GM23338 (cell line): Measurements from ENCODE around the gene CUX1. TPM values are rescaled to one million over a fixed set of nuclear protein-coding genes. Genes with fewer than 3 reads are reported as not detected.

ENCODE experiments used
- ATAC-seq: fragments of 200-7000 bp; cut with Tn5 transposase; 3 replicates; pipeline ENCODE4 v1.9.1; 2020
- DNase-seq: peaks from one replicate; pipeline ENCODE4 v3.0.0-alpha.2; 2015; ENCODE audit warnings: low spot score
- H2AFZ ChIP-seq: fragments of 200-600 bp; sonication (generic); 2 replicates; pipeline ENCODE4 v1.8.0; 2016; ENCODE audit warnings: antibody characterized with exemption, mild to moderate bottlenecking, moderate library complexity
- H3F3A ChIP-seq: fragments of 200-600 bp; sonication (generic); replicated peaks from 2 replicates; pipeline ENCODE4 v1.8.0; 2017; ENCODE audit warnings: antibody characterized with exemption, mixed run types, low read depth
- H3K27ac ChIP-seq: fragments of 200-600 bp; sonication (generic); 2 replicates; pipeline ENCODE4 v1.6.1; 2016; ENCODE audit warnings: low read depth
- H3K27me3 ChIP-seq: fragments of 200-600 bp; sonication (generic); 2 replicates; pipeline ENCODE4 v1.8.0; 2016; ENCODE audit warnings: mild to moderate bottlenecking, mixed run types, moderate library complexity; ENCODE audit not compliant: insufficient read depth
- H3K36me3 ChIP-seq: fragments of 200-600 bp; sonication (generic); 2 replicates; pipeline ENCODE4 v1.8.0; 2016; ENCODE audit warnings: mild to moderate bottlenecking; ENCODE audit not compliant: insufficient read depth
- H3K4me1 ChIP-seq: fragments of 200-600 bp; sonication (generic); 2 replicates; pipeline ENCODE4 v1.8.0; 2016; ENCODE audit warnings: mild to moderate bottlenecking, moderate library complexity; ENCODE audit not compliant: insufficient read depth
- H3K4me2 ChIP-seq: fragments of 200-600 bp; sonication (generic); 2 replicates; pipeline ENCODE4 v1.7.1; 2017; ENCODE audit warnings: mixed run types
- H3K4me3 ChIP-seq: fragments of 200-600 bp; sonication (generic); 2 replicates; pipeline ENCODE4 v1.6.1; 2016; ENCODE audit warnings: mixed run types
- H3K79me2 ChIP-seq: fragments of 200-600 bp; sonication (generic); replicated peaks from 2 replicates; pipeline ENCODE4 v1.8.0; 2017; ENCODE audit warnings: mild to moderate bottlenecking; ENCODE audit not compliant: insufficient read depth
- H3K9me2 ChIP-seq: fragments of 200-600 bp; sonication (generic); 2 replicates; pipeline ENCODE4 v1.8.0; 2017; ENCODE audit not compliant: insufficient read depth
- H4K20me1 ChIP-seq: fragments of 200-600 bp; sonication (generic); replicated peaks from 2 replicates; pipeline ENCODE4 v1.8.0; 2017; ENCODE audit warnings: mild to moderate bottlenecking; ENCODE audit not compliant: insufficient read depth
- H3K27ac Mint-ChIP-seq: 2 replicates; pipeline ENCODE4 v1.8.0; 2020; ENCODE audit warnings: inconsistent platforms, mild to moderate bottlenecking, moderate library complexity, mixed read lengths
- H3K27me3 Mint-ChIP-seq: 3 replicates; pipeline ENCODE4 v1.8.0; 2022; ENCODE audit warnings: low read depth, mild to moderate bottlenecking, moderate library complexity, mixed read lengths, inconsistent platforms; ENCODE audit not compliant: insufficient read depth, poor library complexity
- H3K36me3 Mint-ChIP-seq: 3 replicates; pipeline ENCODE4 v1.8.0; 2021; ENCODE audit warnings: low read depth, mild to moderate bottlenecking, inconsistent platforms, moderate library complexity, mixed read lengths
- H3K4me1 Mint-ChIP-seq: 3 replicates; pipeline ENCODE4 v1.8.0; 2020; ENCODE audit warnings: mild to moderate bottlenecking, inconsistent platforms, mixed read lengths
- H3K4me3 Mint-ChIP-seq: 3 replicates; pipeline ENCODE4 v1.8.0; 2021; ENCODE audit warnings: moderate library complexity, mild to moderate bottlenecking, inconsistent platforms, mixed read lengths
- H3K9me3 Mint-ChIP-seq: 3 replicates; pipeline ENCODE4 v1.8.0; 2020; ENCODE audit warnings: moderate library complexity, mild to moderate bottlenecking, inconsistent platforms, mixed read lengths
- CREB1 ChIP-seq: fragments of 250-450 bp; sonication (Bioruptor Pico); IDR thresholded peaks from 2 replicates; pipeline ENCODE4 v1.5.0; 2020; ENCODE audit warnings: low read depth, mild to moderate bottlenecking, moderate library complexity
- CTCF ChIP-seq, 2 experiments: fragments of 200-600 bp in 1 of 2; sonication (generic) in 1 of 2; conservative IDR thresholded peaks; 2 replicates each; pipeline versions ENCODE4 v1.5.1 to v1.6.1; 2016 to 2017; ENCODE audit warnings: antibody characterized with exemption in 2 of 2, low read depth in 2 of 2, mild to moderate bottlenecking in 2 of 2, moderate library complexity in 1 of 2
- EZH2phosphoT487 ChIP-seq: fragments of 200-600 bp; sonication (generic); IDR thresholded peaks from one replicate; pipeline ENCODE4 v1.8.1; 2018; ENCODE audit warnings: antibody characterized with exemption; ENCODE audit not compliant: unreplicated experiment
- NANOG ChIP-seq: IDR thresholded peaks from 2 replicates; pipeline ENCODE4 v1.6.1; 2016; ENCODE audit warnings: antibody characterized with exemption, borderline replicate concordance
- POLR2AphosphoS5 ChIP-seq: IDR thresholded peaks from 2 replicates; pipeline ENCODE4 v1.6.1; 2016; ENCODE audit warnings: antibody characterized with exemption, low read depth
- ZNF114 ChIP-seq: fragments of 250-450 bp; sonication (Bioruptor Pico); IDR thresholded peaks from 2 replicates; pipeline ENCODE4 v1.5.0; 2020; ENCODE audit warnings: mild to moderate bottlenecking, moderate library complexity
- polyA plus RNA-seq: library from polyadenylated mRNA; unstranded; fragments of >200 nt; fragmentation: Nextera tagmentation; extraction: Ambion mirVana; gene quantifications from 2 replicates; pipeline ENCODE4 v1.2.1, GENCODE V29; 2016
- total RNA-seq: library from RNA; depleted of rRNA; stranded (reverse); fragments of >200 nt; shearing (Covaris generic); gene quantifications from 2 replicates; pipeline ENCODE4 v1.2.3, GENCODE V29; 2014
- TF ChIP-seq, protein P1 (sequence below): fragments of 250-450 bp; sonication (Bioruptor Pico); IDR thresholded peaks from 2 replicates; pipeline ENCODE4 v1.5.0; 2020; ENCODE audit warnings: mild to moderate bottlenecking, moderate library complexity
- TF ChIP-seq, protein P2 (sequence below): IDR thresholded peaks from one replicate; pipeline ENCODE4 v1.6.1; 2018; ENCODE audit warnings: antibody characterized with exemption; ENCODE audit not compliant: unreplicated experiment

The CUX1 gene
- total and polyA plus RNA-seq, 2 experiments from 2014 or later = 49.9 to 64.0 TPM

DNA sequence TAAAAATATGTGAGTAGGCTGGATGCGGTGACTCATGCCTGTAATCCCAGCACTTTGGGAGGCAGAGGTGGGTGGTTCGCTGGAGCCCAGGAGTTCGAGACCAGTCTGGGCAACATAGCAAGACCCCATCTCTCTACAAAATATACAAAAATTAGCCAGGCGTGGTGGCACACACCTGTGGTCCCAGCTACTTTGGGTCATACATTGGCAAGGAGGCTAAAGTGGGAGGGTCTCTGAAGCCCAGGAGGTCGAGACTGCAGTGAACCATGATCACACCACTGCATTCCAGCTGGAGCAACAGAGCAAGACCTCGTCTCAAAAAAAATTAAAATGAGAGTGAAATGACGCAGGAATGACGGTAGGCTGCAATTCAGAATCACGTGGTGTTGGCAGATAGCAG, 404.5 kb downstream of the CUX1 start:
- no peaks in the 10 kb centered on the region for H3F3A ChIP-seq
- H3K4me3 Mint-ChIP-seq = no peak overlapping the region
- no peak overlapping the region for H3K4me2 ChIP-seq
- H3K36me3 ChIP-seq = no peaks in the 10 kb centered on the region
- no peak overlapping the region for H3K27ac Mint-ChIP-seq
- H4K20me1 ChIP-seq = no peaks in the 10 kb centered on the region; the same call in 1 of the 2 replicates
- no peak for TF ChIP-seq ZNF114 (CRISPR knock-in tag)
- TF ChIP-seq, protein P1, sequence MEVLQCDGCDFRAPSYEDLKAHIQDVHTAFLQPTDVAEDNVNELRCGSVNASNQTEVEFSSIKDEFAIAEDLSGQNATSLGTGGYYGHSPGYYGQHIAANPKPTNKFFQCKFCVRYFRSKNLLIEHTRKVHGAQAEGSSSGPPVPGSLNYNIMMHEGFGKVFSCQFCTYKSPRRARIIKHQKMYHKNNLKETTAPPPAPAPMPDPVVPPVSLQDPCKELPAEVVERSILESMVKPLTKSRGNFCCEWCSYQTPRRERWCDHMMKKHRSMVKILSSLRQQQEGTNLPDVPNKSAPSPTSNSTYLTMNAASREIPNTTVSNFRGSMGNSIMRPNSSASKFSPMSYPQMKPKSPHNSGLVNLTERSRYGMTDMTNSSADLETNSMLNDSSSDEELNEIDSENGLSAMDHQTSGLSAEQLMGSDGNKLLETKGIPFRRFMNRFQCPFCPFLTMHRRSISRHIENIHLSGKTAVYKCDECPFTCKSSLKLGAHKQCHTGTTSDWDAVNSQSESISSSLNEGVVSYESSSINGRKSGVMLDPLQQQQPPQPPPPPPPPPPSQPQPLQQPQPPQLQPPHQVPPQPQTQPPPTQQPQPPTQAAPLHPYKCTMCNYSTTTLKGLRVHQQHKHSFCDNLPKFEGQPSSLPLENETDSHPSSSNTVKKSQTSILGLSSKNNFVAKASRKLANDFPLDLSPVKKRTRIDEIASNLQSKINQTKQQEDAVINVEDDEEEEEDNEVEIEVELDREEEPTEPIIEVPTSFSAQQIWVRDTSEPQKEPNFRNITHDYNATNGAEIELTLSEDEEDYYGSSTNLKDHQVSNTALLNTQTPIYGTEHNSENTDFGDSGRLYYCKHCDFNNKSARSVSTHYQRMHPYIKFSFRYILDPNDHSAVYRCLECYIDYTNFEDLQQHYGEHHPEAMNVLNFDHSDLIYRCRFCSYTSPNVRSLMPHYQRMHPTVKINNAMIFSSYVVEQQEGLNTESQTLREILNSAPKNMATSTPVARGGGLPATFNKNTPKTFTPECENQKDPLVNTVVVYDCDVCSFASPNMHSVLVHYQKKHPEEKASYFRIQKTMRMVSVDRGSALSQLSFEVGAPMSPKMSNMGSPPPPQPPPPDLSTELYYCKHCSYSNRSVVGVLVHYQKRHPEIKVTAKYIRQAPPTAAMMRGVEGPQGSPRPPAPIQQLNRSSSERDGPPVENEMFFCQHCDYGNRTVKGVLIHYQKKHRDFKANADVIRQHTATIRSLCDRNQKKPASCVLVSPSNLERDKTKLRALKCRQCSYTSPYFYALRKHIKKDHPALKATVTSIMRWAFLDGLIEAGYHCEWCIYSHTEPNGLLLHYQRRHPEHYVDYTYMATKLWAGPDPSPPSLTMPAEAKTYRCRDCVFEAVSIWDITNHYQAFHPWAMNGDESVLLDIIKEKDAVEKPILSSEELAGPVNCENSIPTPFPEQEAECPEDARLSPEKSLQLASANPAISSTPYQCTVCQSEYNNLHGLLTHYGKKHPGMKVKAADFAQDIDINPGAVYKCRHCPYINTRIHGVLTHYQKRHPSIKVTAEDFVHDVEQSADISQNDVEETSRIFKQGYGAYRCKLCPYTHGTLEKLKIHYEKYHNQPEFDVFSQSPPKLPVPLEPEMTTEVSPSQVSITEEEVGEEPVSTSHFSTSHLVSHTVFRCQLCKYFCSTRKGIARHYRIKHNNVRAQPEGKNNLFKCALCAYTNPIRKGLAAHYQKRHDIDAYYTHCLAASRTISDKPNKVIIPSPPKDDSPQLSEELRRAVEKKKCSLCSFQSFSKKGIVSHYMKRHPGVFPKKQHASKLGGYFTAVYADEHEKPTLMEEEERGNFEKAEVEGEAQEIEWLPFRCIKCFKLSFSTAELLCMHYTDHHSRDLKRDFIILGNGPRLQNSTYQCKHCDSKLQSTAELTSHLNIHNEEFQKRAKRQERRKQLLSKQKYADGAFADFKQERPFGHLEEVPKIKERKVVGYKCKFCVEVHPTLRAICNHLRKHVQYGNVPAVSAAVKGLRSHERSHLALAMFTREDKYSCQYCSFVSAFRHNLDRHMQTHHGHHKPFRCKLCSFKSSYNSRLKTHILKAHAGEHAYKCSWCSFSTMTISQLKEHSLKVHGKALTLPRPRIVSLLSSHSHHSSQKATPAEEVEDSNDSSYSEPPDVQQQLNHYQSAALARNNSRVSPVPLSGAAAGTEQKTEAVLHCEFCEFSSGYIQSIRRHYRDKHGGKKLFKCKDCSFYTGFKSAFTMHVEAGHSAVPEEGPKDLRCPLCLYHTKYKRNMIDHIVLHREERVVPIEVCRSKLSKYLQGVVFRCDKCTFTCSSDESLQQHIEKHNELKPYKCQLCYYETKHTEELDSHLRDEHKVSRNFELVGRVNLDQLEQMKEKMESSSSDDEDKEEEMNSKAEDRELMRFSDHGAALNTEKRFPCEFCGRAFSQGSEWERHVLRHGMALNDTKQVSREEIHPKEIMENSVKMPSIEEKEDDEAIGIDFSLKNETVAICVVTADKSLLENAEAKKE (CRISPR knock-in tag) = no peak
- TF ChIP-seq EZH2phosphoT487 = no peak
- no peak for TF ChIP-seq CREB1 (CRISPR knock-in tag)
- TF ChIP-seq POLR2AphosphoS5 = no peak
- TF ChIP-seq CTCF (conservative IDR thresholded peaks at IDR 0.05; ENCODE audit: low read depth in 2 of 2) = no peak
- TF ChIP-seq NANOG = no peak
- TF ChIP-seq, protein P2, sequence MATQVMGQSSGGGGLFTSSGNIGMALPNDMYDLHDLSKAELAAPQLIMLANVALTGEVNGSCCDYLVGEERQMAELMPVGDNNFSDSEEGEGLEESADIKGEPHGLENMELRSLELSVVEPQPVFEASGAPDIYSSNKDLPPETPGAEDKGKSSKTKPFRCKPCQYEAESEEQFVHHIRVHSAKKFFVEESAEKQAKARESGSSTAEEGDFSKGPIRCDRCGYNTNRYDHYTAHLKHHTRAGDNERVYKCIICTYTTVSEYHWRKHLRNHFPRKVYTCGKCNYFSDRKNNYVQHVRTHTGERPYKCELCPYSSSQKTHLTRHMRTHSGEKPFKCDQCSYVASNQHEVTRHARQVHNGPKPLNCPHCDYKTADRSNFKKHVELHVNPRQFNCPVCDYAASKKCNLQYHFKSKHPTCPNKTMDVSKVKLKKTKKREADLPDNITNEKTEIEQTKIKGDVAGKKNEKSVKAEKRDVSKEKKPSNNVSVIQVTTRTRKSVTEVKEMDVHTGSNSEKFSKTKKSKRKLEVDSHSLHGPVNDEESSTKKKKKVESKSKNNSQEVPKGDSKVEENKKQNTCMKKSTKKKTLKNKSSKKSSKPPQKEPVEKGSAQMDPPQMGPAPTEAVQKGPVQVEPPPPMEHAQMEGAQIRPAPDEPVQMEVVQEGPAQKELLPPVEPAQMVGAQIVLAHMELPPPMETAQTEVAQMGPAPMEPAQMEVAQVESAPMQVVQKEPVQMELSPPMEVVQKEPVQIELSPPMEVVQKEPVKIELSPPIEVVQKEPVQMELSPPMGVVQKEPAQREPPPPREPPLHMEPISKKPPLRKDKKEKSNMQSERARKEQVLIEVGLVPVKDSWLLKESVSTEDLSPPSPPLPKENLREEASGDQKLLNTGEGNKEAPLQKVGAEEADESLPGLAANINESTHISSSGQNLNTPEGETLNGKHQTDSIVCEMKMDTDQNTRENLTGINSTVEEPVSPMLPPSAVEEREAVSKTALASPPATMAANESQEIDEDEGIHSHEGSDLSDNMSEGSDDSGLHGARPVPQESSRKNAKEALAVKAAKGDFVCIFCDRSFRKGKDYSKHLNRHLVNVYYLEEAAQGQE = no peak
- H3K4me1 Mint-ChIP-seq = no peaks in the 10 kb centered on the region
- no peak overlapping the region for H3K4me3 ChIP-seq
- H3K27me3 ChIP-seq = no peaks in the 10 kb centered on the region
- ATAC-seq (no peak), DNase-seq (no peak)
- H2AFZ ChIP-seq = no peak overlapping the region
- H3K36me3 Mint-ChIP-seq = peaks cover 8% of the 10 kb centered on the region; the same call in 1 of the 3 replicates
- H3K9me2 ChIP-seq = no peaks in the 10 kb centered on the region
- H3K27ac ChIP-seq = no peak overlapping the region
- no peaks in the 10 kb centered on the region for H3K79me2 ChIP-seq
- no peaks in the 10 kb centered on the region for H3K4me1 ChIP-seq
- H3K9me3 Mint-ChIP-seq = no peaks in the 10 kb centered on the region
- peaks cover 7% of the 10 kb centered on the region for H3K27me3 Mint-ChIP-seq
